CD4-positive, alpha-beta T cell treated with Interferon gamma for 1 hour (primary cell): Measurements from ENCODE around the gene ADH1A.
"Not testable (repeated sequence)": the region's sequence is repeated elsewhere in the genome, so short reads cannot be mapped to it uniquely, and the experiment has no call there.

Experiments
- DNase-seq: peaks from one replicate; pipeline ENCODE4 v3.0.0-alpha.2; 2020

ADH1A gene

GRCh38 chr4:99290848-99291786, at the start of gene ADH1A:
Gene ADH1A, minus strand, starts transcription at chr4:99290985. Its CDS starts 71 bp downstream, at chr4:99290914.
- no peak for DNase-seq

GRCh38 chr4:99339172-99339571, 48.4 kb upstream of the ADH1A start:
- DNase-seq = no peak

GRCh38 chr4:99336553-99336952, 45.8 kb upstream of the ADH1A start:
- DNase-seq = no peak

- no peak for DNase-seq
Measured at GRCh38 chr4:99334880-99335279, 44.1 kb upstream of the ADH1A start.

- DNase-seq = no peak
Measured at GRCh38 chr4:99330648-99331047, 39.9 kb upstream of the ADH1A start.

GRCh38 chr4:99329876-99330275, 39.1 kb upstream of the ADH1A start:
- no peak for DNase-seq

GRCh38 chr4:99324979-99325378, 34.2 kb upstream of the ADH1A start:
- DNase-seq = no peak

- no peak for DNase-seq
Measured at GRCh38 chr4:99324361-99324760, 33.6 kb upstream of the ADH1A start.

- DNase-seq = no peak
Measured at GRCh38 chr4:99323756-99324155, 33.0 kb upstream of the ADH1A start.

GRCh38 chr4:99321241-99322191, 30.7 kb upstream of the ADH1A start, which contains the start of gene ADH1B:
Gene ADH1B, minus strand, starts transcription at chr4:99321401. Its CDS starts 70 bp downstream, at chr4:99321331.
- DNase-seq = no peak

GRCh38 chr4:99317811-99318210, 27.0 kb upstream of the ADH1A start:
- DNase-seq = not testable (repeated sequence)

- DNase-seq = no peak
Measured at GRCh38 chr4:99317354-99317753, 26.6 kb upstream of the ADH1A start.

- no peak for DNase-seq
Measured at GRCh38 chr4:99315839-99316238, 25.1 kb upstream of the ADH1A start.

- DNase-seq = no peak
Measured at GRCh38 chr4:99314211-99314610, 23.4 kb upstream of the ADH1A start.

GRCh38 chr4:99310389-99310788, 19.6 kb upstream of the ADH1A start:
- DNase-seq = no peak

GRCh38 chr4:99305638-99306400, 15.0 kb upstream of the ADH1A start:
- DNase-seq = no peak

GRCh38 chr4:99301376-99302164, 10.8 kb upstream of the ADH1A start:
- DNase-seq = no peak

GRCh38 chr4:99300934-99301333, 10.1 kb upstream of the ADH1A start:
- no peak for DNase-seq

- DNase-seq = no peak
Measured at GRCh38 chr4:99293357-99293756, 2.6 kb upstream of the ADH1A start.

- DNase-seq = no peak
Measured at GRCh38 chr4:99285387-99285786, 5.4 kb downstream of the ADH1A start.

- DNase-seq = no peak
Measured at GRCh38 chr4:99282731-99283130, 8.1 kb downstream of the ADH1A start.

- no peak for DNase-seq
Measured at GRCh38 chr4:99281261-99281660, 9.5 kb downstream of the ADH1A start.
